Measurements from ENCODE around the gene NINJ1. TPM values are rescaled to one million over a fixed set of nuclear protein-coding genes. Genes with fewer than 3 reads are reported as not detected.

Gene NINJ1
- total and polyA plus RNA-seq, 2 donors (not counting 3 experiments of a cell fraction or from before 2014, with no cell fraction given) = 31.5 to 57.7 TPM

- no peaks in the 10 kb centered on the region for H3K4me1 ChIP-seq (ENCODE audit: control insufficient read depth, extremely low read depth, insufficient read depth, low read length)
- CTCF ChIA-PET = interaction anchor here (1.6 kb wide), 1 partner anchor 41 kb away, joined by 8 read pairs; no protein-coding TSS in a partner anchor
- no peak overlapping the region for H3K9ac ChIP-seq (replicated peaks; ENCODE audit: extremely low read depth, insufficient read depth, low read length)
- H3K79me2 ChIP-seq (ENCODE audit: control insufficient read depth, insufficient read depth, low read length) = no peaks in the 10 kb centered on the region
- H4K20me1 ChIP-seq (replicated peaks; ENCODE audit: control insufficient read depth, extremely low read depth, insufficient read depth, low read length) = no peaks in the 10 kb centered on the region
- POLR2A ChIA-PET = no interaction called here
- no TSS peak for BruUV-seq (replicated peaks)
- no peak overlapping the region for H3K4me2 ChIP-seq (ENCODE audit: insufficient read depth, low read length)
- H3K9me1 ChIP-seq (replicated peaks; ENCODE audit: control insufficient read depth, extremely low read depth, insufficient read depth, low read length) = no peaks in the 10 kb centered on the region
- no peaks in the 10 kb centered on the region for H3K27me3 ChIP-seq (ENCODE audit: control insufficient read depth in 2 of 2, insufficient read depth in 2 of 2, low read length in 2 of 2)
- dilution Hi-C loops (cut with MboI; ENCODE audit: extremely low pct_ligation_motif_present, low sequenced_read_pairs) (no loop called here), intact Hi-C loops (cut with micrococcal nuclease) (no loop called here)
- H3K36me3 ChIP-seq (ENCODE audit: control insufficient read depth in 2 of 2, extremely low read depth in 1 of 2, insufficient read depth in 2 of 2, low read length in 2 of 2) = no peaks in the 10 kb centered on the region
- DNase-seq (ENCODE audit: low read depth, low spot score) = peak; percentile 18
- no peak overlapping the region for H3K4me3 ChIP-seq (replicated peaks in 1 of 3; ENCODE audit: insufficient read depth in 1 of 3, low read depth in 1 of 3, low read length in 3 of 3)
- FAIRE-seq = no peak
- TF ChIP-seq EZH2 (IDR thresholded peaks at IDR 0.05; ENCODE audit: borderline replicate concordance, low read depth, low read length, severe bottlenecking) (no peak), POLR2AphosphoS5 (IDR thresholded peaks at IDR 0.05; ENCODE audit: insufficient read depth, low read depth, low read length) (no peak), FOS (IDR thresholded peaks at IDR 0.05; ENCODE audit: borderline replicate concordance, insufficient read depth, low read length) (no peak), MYC (IDR thresholded peaks at IDR 0.05; ENCODE audit: low read depth, low read length) (no peak), CTCF (IDR thresholded peaks at IDR 0.05; ENCODE audit: extremely low read depth in 1 of 2, insufficient read depth in 1 of 2, low read depth in 1 of 2, low read length in 2 of 2) (no peak), MAX (IDR thresholded peaks at IDR 0.05; ENCODE audit: insufficient read depth, insufficient read length) (no peak), GATA2 (IDR thresholded peaks at IDR 0.05; ENCODE audit: insufficient read depth, insufficient read length, low read depth, low read length) (no peak), POLR2A (IDR thresholded peaks at IDR 0.05; ENCODE audit: low read depth, low read length) (no peak), JUN (IDR thresholded peaks at IDR 0.05; ENCODE audit: borderline replicate concordance, insufficient read depth, insufficient read length, low read depth) (no peak)
- no peak overlapping the region for H3K27ac ChIP-seq (ENCODE audit: insufficient read depth, low read depth, low read length)
- H3K9me3 ChIP-seq (replicated peaks; ENCODE audit: control insufficient read depth, insufficient read depth, low read length) = no peaks in the 10 kb centered on the region
- H2AFZ ChIP-seq (ENCODE audit: low read depth, low read length) = no peak overlapping the region
These were observed 15.3 kb upstream of the NINJ1 start for GRCh38 chr9:93149361-93149760.
